Ecto neural progenitor cell (in vitro differentiated cells): Measurements from ENCODE around the gene TMEM170B.

Experiments
- DNase-seq: peaks from one replicate; pipeline ENCODE4 v3.0.0-alpha.2; 2018; ENCODE audit warnings: low spot score

The TMEM170B gene

GRCh38 chr6:11537229-11538051, at the start of gene TMEM170B:
Gene TMEM170B (plus strand): TSS chr6:11537749. CDS start chr6:11538278, 529 bp downstream.
- DNase-seq: peak; percentile 93

GRCh38 chr6:11490996-11491395, 46.6 kb upstream of the TMEM170B start:
- DNase-seq: no peak

- DNase-seq: no peak
Measured at GRCh38 chr6:11491596-11492463, 45.7 kb upstream of the TMEM170B start.

- DNase-seq: no peak
Measured at GRCh38 chr6:11492464-11493290, 44.9 kb upstream of the TMEM170B start.

GRCh38 chr6:11493974-11494373, 43.6 kb upstream of the TMEM170B start:
- no peak for DNase-seq

- DNase-seq: no peak
Measured at GRCh38 chr6:11494786-11495564, 42.6 kb upstream of the TMEM170B start.

GRCh38 chr6:11495565-11496145, 41.9 kb upstream of the TMEM170B start:
- DNase-seq: no peak

- DNase-seq: peak; percentile 68
Measured at GRCh38 chr6:11496152-11497060, 41.1 kb upstream of the TMEM170B start.

GRCh38 chr6:11497107-11497506, 40.4 kb upstream of the TMEM170B start:
- no peak for DNase-seq

- no peak for DNase-seq
Measured at GRCh38 chr6:11497881-11498280, 39.7 kb upstream of the TMEM170B start.

GRCh38 chr6:11500008-11500407, 37.5 kb upstream of the TMEM170B start:
- no peak for DNase-seq

GRCh38 chr6:11509471-11509870, 28.1 kb upstream of the TMEM170B start:
- no peak for DNase-seq

GRCh38 chr6:11514672-11515071, 22.9 kb upstream of the TMEM170B start:
- no peak for DNase-seq

GRCh38 chr6:11515763-11516162, 21.8 kb upstream of the TMEM170B start:
- DNase-seq: no peak

GRCh38 chr6:11522812-11523605, 14.5 kb upstream of the TMEM170B start:
- no peak for DNase-seq

GRCh38 chr6:11525468-11526155, 11.9 kb upstream of the TMEM170B start:
- no peak for DNase-seq

- no peak for DNase-seq
Measured at GRCh38 chr6:11526156-11526505, 11.4 kb upstream of the TMEM170B start.

- no peak for DNase-seq
Measured at GRCh38 chr6:11527274-11527870, 10.2 kb upstream of the TMEM170B start.
